HepG2 (cell line): ENCODE data around the gene SLBP. TPM values are rescaled to one million over a fixed set of nuclear protein-coding genes. Genes with fewer than 3 reads are reported as not detected.
A peak's percentile ranks its signal among the peaks of the same experiment; 100 is the strongest.

Source experiments
- DMAP1 ChIP-seq: IDR thresholded peaks from 2 replicates; pipeline ENCODE4 v1.6.1; 2016
- GPN1 ChIP-seq: sonication (generic); formaldehyde crosslinking; IDR thresholded peaks from 2 replicates; pipeline ENCODE4 v1.5.1; 2020; ENCODE audit warnings: missing genetic modification reagents, borderline replicate concordance
- MXI1 ChIP-seq: IDR thresholded peaks from 3 replicates; pipeline ENCODE4 v1.6.1; 2012; ENCODE audit warnings: low read depth, low read length, inconsistent platforms, borderline replicate concordance
- NRL ChIP-seq: sonication (generic); formaldehyde crosslinking; IDR thresholded peaks from 2 replicates; pipeline ENCODE4 v1.5.0; 2020; ENCODE audit warnings: missing genetic modification reagents, mild to moderate bottlenecking, moderate library complexity, borderline replicate concordance
- PHF21A ChIP-seq: sonication (generic); formaldehyde crosslinking; IDR thresholded peaks from 2 replicates; pipeline ENCODE4 v1.5.0; 2020; ENCODE audit warnings: mild to moderate bottlenecking, missing genetic modification reagents
- SOX5 ChIP-seq: IDR thresholded peaks from 2 replicates; pipeline ENCODE4 v1.6.1; 2016; ENCODE audit warnings: borderline replicate concordance
- YY1 ChIP-seq: IDR thresholded peaks from 2 replicates; pipeline ENCODE4 v1.6.1; 2011; ENCODE audit warnings: low read length, low read depth, moderate library complexity, mild to moderate bottlenecking; ENCODE audit not compliant: insufficient read depth, insufficient replicate concordance
- ZBTB40 ChIP-seq, 2 experiments: fragments of 450-650 bp in 1 of 2; sonication (generic) in 1 of 2; formaldehyde crosslinking in 1 of 2; IDR thresholded peaks; 2 replicates each; pipeline versions ENCODE4 v1.6.1 to v1.8.0; 2016 to 2022; ENCODE audit warnings: antibody characterized with exemption in 1 of 2, mild to moderate bottlenecking in 1 of 2, missing genetic modification reagents in 1 of 2
- ZNF446 ChIP-seq: sonication (generic); formaldehyde crosslinking; IDR thresholded peaks from 2 replicates; pipeline ENCODE4 v1.5.0; 2020; ENCODE audit warnings: mild to moderate bottlenecking, missing genetic modification reagents
- ZNF615 ChIP-seq: sonication (generic); formaldehyde crosslinking; IDR thresholded peaks from 2 replicates; pipeline ENCODE4 v1.5.0; 2020; ENCODE audit warnings: mild to moderate bottlenecking, missing genetic modification reagents, borderline replicate concordance
- ZSCAN29 ChIP-seq: sonication (generic); formaldehyde crosslinking; conservative IDR thresholded peaks from 2 replicates; pipeline ENCODE4 v1.4.0; 2020; ENCODE audit warnings: mild to moderate bottlenecking, missing genetic modification reagents
- ZSCAN5A ChIP-seq: sonication (generic); formaldehyde crosslinking; IDR thresholded peaks from 2 replicates; pipeline ENCODE4 v1.8.0; 2022; ENCODE audit warnings: mild to moderate bottlenecking, missing genetic modification reagents, borderline replicate concordance
- polyA plus RNA-seq, 8 experiments: library from polyadenylated mRNA; depleted of rRNA in 3 of 8; stranded (reverse) in 7 of 8; unstranded in 1 of 8; fragments of >200 nt; fragmentation: Illumina TruSeq in 4 of 8; extraction: Trizol in 4 of 8; gene quantifications; 2 replicates each; pipeline versions ENCODE4 v1.2.1 to v1.2.3, GENCODE V29; 2011 to 2016; ENCODE audit warnings: low read depth in 4 of 8, missing spikeins in 1 of 8, mixed read lengths in 1 of 8; ENCODE audit not compliant: insufficient read depth in 1 of 8
- total RNA-seq, 5 experiments: library from RNA; depleted of rRNA; stranded (reverse); fragments of >200 nt; fragmentation: Illumina TruSeq; extraction: Trizol; gene quantifications; 2 replicates each; pipeline ENCODE4 v1.2.3, GENCODE V29; 2016; ENCODE audit warnings: low read depth in 1 of 5

Gene SLBP
- total and polyA plus RNA-seq, 2 of the 13 experiments (the other 11 are each of a cell fraction or from before 2014, with no cell fraction given), result 43.9 to 104 TPM

- TF ChIP-seq ZBTB40 (IDR thresholded peaks at IDR 0.05) (peak; percentile 48; the same call in 1 of the 2 replicates), ZBTB40 (CRISPR knock-in tag; IDR thresholded peaks at IDR 0.05) (no peak), ZNF446 (CRISPR knock-in tag) (0 out of 2 replicates have a peak, but pooled peaks have one; percentile 2), NRL (CRISPR knock-in tag) (no peak), YY1 (peak; percentile 75), ZSCAN5A (CRISPR knock-in tag) (no peak), DMAP1 (CRISPR knock-in tag) (peak; percentile 50), PHF21A (CRISPR knock-in tag) (no peak), SOX5 (peak; percentile 38; the same call in 1 of the 2 replicates), GPN1 (CRISPR knock-in tag) (no peak), ZNF615 (CRISPR knock-in tag) (no peak), ZSCAN29 (no peak), MXI1 (peak; percentile 71; the same call in 2 of the 3 replicates)
Measured at GRCh38 chr4:1721003-1721665, 9.0 kb upstream of the SLBP start, which contains the start of the genes TACC3 and TMEM129 (continued).
